ENCODE results near the gene PAX1.

- TF ChIP-seq GATA2 (IDR thresholded peaks at IDR 0.05; ENCODE audit: low read depth, low read length) (no peak), GATA3 (IDR thresholded peaks at IDR 0.05; ENCODE audit: low read depth, low read length) (no peak)
Observed at GRCh38 chr20:21767739-21768223, 62.3 kb downstream of the PAX1 start.
